ENCODE results near the gene TBX19.

- TF ChIP-seq CTCF (conservative IDR thresholded peaks at IDR 0.05; ENCODE audit: low read depth, low read length) (no peak), EZH2phosphoT487 (IDR thresholded peaks at IDR 0.05; ENCODE audit: borderline replicate concordance, low read length) (no peak), EZH2 (IDR thresholded peaks at IDR 0.05; ENCODE audit: low read length, unreplicated experiment) (no peak)
These were observed 14.0 kb upstream of the TBX19 start for GRCh38 chr1:168266644-168267186.

Measured in PC-3 (cell line).